Colonic mucosa (tissue), 4 donors: ENCODE data around the gene TCTN2. TPM values are rescaled to one million over a fixed set of nuclear protein-coding genes. Genes with fewer than 3 reads are reported as not detected.

ENCODE experiments used
- DNase-seq: peaks from one replicate; pipeline ENCODE4 v3.0.0-alpha.2; 2020
- H3K27ac ChIP-seq: fragments of 200-600 bp; one replicate; pipeline ENCODE4 v1.8.0; 2021
- H3K27me3 ChIP-seq: fragments of 200-600 bp; one replicate; pipeline ENCODE4 v1.8.0; 2021
- H3K36me3 ChIP-seq: fragments of 200-600 bp; one replicate; pipeline ENCODE4 v1.8.0; 2021
- H3K4me1 ChIP-seq: fragments of 200-600 bp; one replicate; pipeline ENCODE4 v1.8.0; 2021; ENCODE audit warnings: mild to moderate bottlenecking
- H3K4me3 ChIP-seq: fragments of 200-600 bp; one replicate; pipeline ENCODE4 v1.8.0; 2021
- H3K9ac ChIP-seq, 2 donors: one replicate each; pipeline ENCODE4 v1.7.0; 2013; ENCODE audit warnings: control low read depth in 2 of 2, low read depth in 2 of 2, low read length in 2 of 2
- H3K9me3 ChIP-seq: fragments of 200-600 bp; one replicate; pipeline ENCODE4 v1.8.0; 2021
- intact Hi-C: fragments of 100-400 bp; cut with DNase I; formaldehyde crosslinking; loops from one replicate; pipeline ENCODE4 v1.14.1; 2022
- total RNA-seq, 2 donors: library from RNA; stranded (reverse); fragmentation: NEBNext Ultra II Directional in 1 of 2; extraction: Animal tissue kit (Norgen Biotek cat#: 25700) in 1 of 2; gene quantifications; one replicate each; pipeline ENCODE4 v1.2.1, GENCODE V29; 2021
- TF ChIP-seq, protein P1 (sequence below): fragments of 200-600 bp; IDR thresholded peaks from one replicate; pipeline ENCODE4 v1.8.0; 2022; ENCODE audit warnings: antibody characterized with exemption, mild to moderate bottlenecking
- donor health status: healthy.
- donor health status: DM: no; HTN: no; CAD: no.
- donor health status: DM: no; HTN: no; CAD: no.

The TCTN2 gene
- total RNA-seq, 2 donors from 2014 or later = 6.1 to 7.3 TPM

- no peak overlapping the region for H3K9ac ChIP-seq
- H3K36me3 ChIP-seq = peaks cover 8% of the 10 kb centered on the region
- TF ChIP-seq, protein P1, sequence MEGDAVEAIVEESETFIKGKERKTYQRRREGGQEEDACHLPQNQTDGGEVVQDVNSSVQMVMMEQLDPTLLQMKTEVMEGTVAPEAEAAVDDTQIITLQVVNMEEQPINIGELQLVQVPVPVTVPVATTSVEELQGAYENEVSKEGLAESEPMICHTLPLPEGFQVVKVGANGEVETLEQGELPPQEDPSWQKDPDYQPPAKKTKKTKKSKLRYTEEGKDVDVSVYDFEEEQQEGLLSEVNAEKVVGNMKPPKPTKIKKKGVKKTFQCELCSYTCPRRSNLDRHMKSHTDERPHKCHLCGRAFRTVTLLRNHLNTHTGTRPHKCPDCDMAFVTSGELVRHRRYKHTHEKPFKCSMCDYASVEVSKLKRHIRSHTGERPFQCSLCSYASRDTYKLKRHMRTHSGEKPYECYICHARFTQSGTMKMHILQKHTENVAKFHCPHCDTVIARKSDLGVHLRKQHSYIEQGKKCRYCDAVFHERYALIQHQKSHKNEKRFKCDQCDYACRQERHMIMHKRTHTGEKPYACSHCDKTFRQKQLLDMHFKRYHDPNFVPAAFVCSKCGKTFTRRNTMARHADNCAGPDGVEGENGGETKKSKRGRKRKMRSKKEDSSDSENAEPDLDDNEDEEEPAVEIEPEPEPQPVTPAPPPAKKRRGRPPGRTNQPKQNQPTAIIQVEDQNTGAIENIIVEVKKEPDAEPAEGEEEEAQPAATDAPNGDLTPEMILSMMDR = no peak
These were observed 27.0 kb upstream of the TCTN2 start for GRCh38 chr12:123643911-123644310.

DNA sequence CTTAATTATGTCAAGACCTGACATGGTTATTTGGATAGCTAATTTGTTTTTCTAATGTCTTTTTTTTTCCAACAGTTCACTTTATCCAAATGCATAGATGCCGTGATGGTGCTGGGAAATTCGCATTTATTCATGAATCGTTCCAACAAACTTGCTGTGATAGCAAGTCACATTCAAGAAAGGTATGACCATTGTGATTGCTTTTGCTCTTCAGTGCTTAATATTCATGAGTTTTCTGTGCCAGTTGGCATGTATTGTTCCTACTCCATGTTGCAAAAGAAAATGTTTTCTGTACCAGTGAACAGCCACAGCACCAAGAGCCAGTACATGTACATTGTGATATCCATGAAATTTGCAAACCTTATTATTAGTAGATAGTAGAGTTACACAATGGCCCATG lies 25.5 kb upstream of the TCTN2 start:
- peaks cover 8% of the 10 kb centered on the region for H3K36me3 ChIP-seq

More at GRCh38 chr12:123643911-123644310, 27.0 kb upstream of the TCTN2 start:
- Histone ChIP-seq H3K27ac (no peak overlapping the region), H3K27me3 (no peaks in the 10 kb centered on the region), H3K4me3 (no peak overlapping the region), H3K9me3 (no peaks in the 10 kb centered on the region), H3K4me1 (no peaks in the 10 kb centered on the region)
- no peak for DNase-seq
- intact Hi-C loops = no loop called here

DNA sequence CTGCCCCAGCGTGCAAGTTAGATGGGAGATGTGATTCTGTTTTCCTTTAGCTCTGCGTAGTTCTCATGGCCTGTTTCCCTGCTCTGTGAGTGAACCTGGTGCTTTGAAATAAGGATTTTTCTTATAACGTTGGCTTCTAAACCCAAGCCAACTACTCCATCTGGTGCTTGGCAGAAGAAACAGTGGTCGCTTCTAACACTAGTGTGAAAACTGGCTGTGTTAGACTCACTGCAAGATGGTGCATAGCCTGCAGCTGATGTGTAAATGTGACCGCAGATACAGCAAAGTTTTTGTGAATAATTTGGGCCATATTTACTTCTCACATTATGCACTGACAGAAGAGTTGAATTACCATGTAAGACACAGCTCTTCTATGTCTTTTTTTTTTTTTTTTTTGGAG lies 25.0 kb upstream of the TCTN2 start:
- no peaks in the 10 kb centered on the region for H3K27me3 ChIP-seq
- peaks cover 8% of the 10 kb centered on the region for H3K36me3 ChIP-seq
- no peak for DNase-seq
- no peak overlapping the region for H3K9ac ChIP-seq
- H3K27ac ChIP-seq = no peak overlapping the region
- intact Hi-C loops = no loop called here
- H3K9me3 ChIP-seq = no peaks in the 10 kb centered on the region
- TF ChIP-seq, protein P1 = no peak
- no peak overlapping the region for H3K4me3 ChIP-seq
- no peaks in the 10 kb centered on the region for H3K4me1 ChIP-seq

More for the DNA sequence above, 25.5 kb upstream of the TCTN2 start:
- Histone ChIP-seq H3K27me3 (no peaks in the 10 kb centered on the region), H3K4me1 (no peaks in the 10 kb centered on the region), H3K9me3 (no peaks in the 10 kb centered on the region), H3K4me3 (no peak overlapping the region), H3K9ac (no peak overlapping the region), H3K27ac (no peak overlapping the region)
- TF ChIP-seq, protein P1 = no peak
- no peak for DNase-seq
- intact Hi-C loops = no loop called here

GRCh38 chr12:123648401-123648800 lies 22.5 kb upstream of the TCTN2 start:
- TF ChIP-seq, protein P1 = no peak
- H3K36me3 ChIP-seq = peaks cover 8% of the 10 kb centered on the region
- H3K27me3 ChIP-seq = no peaks in the 10 kb centered on the region
- H3K27ac ChIP-seq = no peak overlapping the region
- no peak for DNase-seq
- H3K4me3 ChIP-seq = no peak overlapping the region
- no peaks in the 10 kb centered on the region for H3K9me3 ChIP-seq
- H3K4me1 ChIP-seq = no peaks in the 10 kb centered on the region
- intact Hi-C loops = no loop called here
- H3K9ac ChIP-seq = no peak overlapping the region

DNA sequence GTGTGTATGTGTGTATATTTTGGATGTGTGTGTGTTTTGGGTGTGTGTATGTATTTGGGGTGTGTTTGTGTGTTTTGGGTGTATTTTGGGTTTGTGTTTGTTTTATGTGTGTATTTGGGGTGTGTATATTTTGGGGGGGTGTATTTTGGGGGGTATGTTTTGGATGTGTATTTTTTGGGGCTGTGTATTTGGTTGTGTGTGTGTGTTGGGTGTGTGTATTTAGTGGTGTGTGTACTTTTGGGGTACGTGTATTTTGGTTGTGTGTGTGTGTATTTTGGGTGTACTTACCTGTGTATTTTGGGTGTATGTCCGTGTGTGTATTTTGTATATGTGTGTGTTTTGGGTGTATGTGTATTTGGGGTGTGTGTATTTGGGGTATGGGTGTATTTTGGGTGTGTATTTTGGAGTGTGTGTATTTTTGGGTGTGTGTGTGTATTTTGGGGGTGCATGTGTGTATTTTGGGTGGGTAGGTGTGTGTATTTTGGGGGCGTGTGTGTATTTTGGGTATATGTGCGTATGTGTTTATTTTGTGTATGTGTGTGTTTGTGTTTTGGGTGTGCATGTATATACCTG lies 16.7 kb upstream of the TCTN2 start:
- Histone ChIP-seq H3K27ac (no peak overlapping the region), H3K4me3 (no peak overlapping the region), H3K9me3 (no peaks in the 10 kb centered on the region), H3K36me3 (no peaks in the 10 kb centered on the region), H3K9ac (no peak overlapping the region), H3K4me1 (no peaks in the 10 kb centered on the region), H3K27me3 (no peaks in the 10 kb centered on the region)
- intact Hi-C loops = no loop called here
- TF ChIP-seq, protein P1 = no peak
- DNase-seq = no peak
